ENCODE data around the gene SELPLG.

- TF ChIP-seq POLR2AphosphoS5 (IDR thresholded peaks at IDR 0.05), result no peak
- TF ChIP-seq CTCF (IDR thresholded peaks at IDR 0.05), result no peak
Observed at GRCh38 chr12:108665608-108666202, 32.0 kb upstream of the SELPLG start.

Measured in stomach (tissue), 4 donors.